Mesendoderm (in vitro differentiated cells): ENCODE data around the gene CCDC158.

Experiments
- DNase-seq: peaks from one replicate; pipeline ENCODE4 v3.0.0; 2013
- H2AK5ac ChIP-seq: 2 replicates; pipeline ENCODE4 v1.6.1; 2013; ENCODE audit warnings: low read length, inconsistent platforms
- H2BK120ac ChIP-seq: 2 replicates; pipeline ENCODE4 v1.6.1; 2013; ENCODE audit warnings: low read depth, mild to moderate bottlenecking, low read length, moderate library complexity, mixed read lengths
- H2BK15ac ChIP-seq: replicated peaks from 2 replicates; pipeline ENCODE4 v1.6.1; 2013; ENCODE audit warnings: low read depth, mild to moderate bottlenecking, moderate library complexity
- H2BK5ac ChIP-seq: 2 replicates; pipeline ENCODE4 v1.6.1; 2013; ENCODE audit warnings: low read length, inconsistent platforms
- H3K18ac ChIP-seq: 2 replicates; pipeline ENCODE4 v1.6.1; 2013; ENCODE audit warnings: mild to moderate bottlenecking, low read length, mixed read lengths
- H3K23ac ChIP-seq: one replicate; pipeline ENCODE4 v1.6.1; 2013; ENCODE audit warnings: low read length
- H3K27ac ChIP-seq: 2 replicates; pipeline ENCODE4 v1.5.1; 2013; ENCODE audit warnings: low read depth, mild to moderate bottlenecking, inconsistent platforms, low read length, moderate library complexity
- H3K27me3 ChIP-seq: 2 replicates; pipeline ENCODE4 v1.6.1; 2013; ENCODE audit warnings: low read length, control low read depth, mild to moderate bottlenecking, inconsistent platforms; ENCODE audit not compliant: insufficient read depth, poor library complexity
- H3K36me3 ChIP-seq: 2 replicates; pipeline ENCODE4 v1.6.1; 2013; ENCODE audit warnings: low read length, inconsistent platforms; ENCODE audit not compliant: control insufficient read depth, insufficient read depth
- H3K4ac ChIP-seq: one replicate; pipeline ENCODE4 v1.6.1; 2013; ENCODE audit warnings: low read depth, mild to moderate bottlenecking, low read length, moderate library complexity
- H3K4me1 ChIP-seq: 2 replicates; pipeline ENCODE4 v1.6.1; 2013; ENCODE audit warnings: low read depth, low read length, inconsistent platforms; ENCODE audit not compliant: control insufficient read depth
- H3K4me2 ChIP-seq: 2 replicates; pipeline ENCODE4 v1.6.1; 2013; ENCODE audit warnings: low read length
- H3K4me3 ChIP-seq: 2 replicates; pipeline ENCODE4 v1.5.1; 2013; ENCODE audit warnings: mild to moderate bottlenecking, low read length
- H3K56ac ChIP-seq: one replicate; pipeline ENCODE4 v1.6.1; 2013; ENCODE audit warnings: low read length
- H3K79me1 ChIP-seq: 2 replicates; pipeline ENCODE4 v1.6.1; 2013; ENCODE audit warnings: low read length, inconsistent platforms
- H3K79me2 ChIP-seq: 2 replicates; pipeline ENCODE4 v1.6.1; 2013; ENCODE audit warnings: mild to moderate bottlenecking, low read length; ENCODE audit not compliant: control insufficient read depth, insufficient read depth
- H3K9ac ChIP-seq: 2 replicates; pipeline ENCODE4 v1.6.1; 2013; ENCODE audit warnings: low read length, inconsistent platforms
- H4K5ac ChIP-seq: one replicate; pipeline ENCODE4 v1.6.1; 2013; ENCODE audit warnings: low read length
- H4K8ac ChIP-seq: one replicate; pipeline ENCODE4 v1.6.1; 2013; ENCODE audit warnings: low read depth, mild to moderate bottlenecking, control low read depth, low read length, moderate library complexity
- WGBS: extraction: QIAGEN DNeasy Blood & Tissue Kit; methylation state at CpG from one replicate; pipeline ENCODE4 v1.1.7; 2013; ENCODE audit warnings: low lambda C conversion rate, missing lambda C conversion rate; ENCODE audit not compliant: insufficient coverage; ENCODE audit errors: extremely low coverage; 5-methylcytosine and 5-hydroxymethylcytosine counted together

CCDC158 gene

DNA sequence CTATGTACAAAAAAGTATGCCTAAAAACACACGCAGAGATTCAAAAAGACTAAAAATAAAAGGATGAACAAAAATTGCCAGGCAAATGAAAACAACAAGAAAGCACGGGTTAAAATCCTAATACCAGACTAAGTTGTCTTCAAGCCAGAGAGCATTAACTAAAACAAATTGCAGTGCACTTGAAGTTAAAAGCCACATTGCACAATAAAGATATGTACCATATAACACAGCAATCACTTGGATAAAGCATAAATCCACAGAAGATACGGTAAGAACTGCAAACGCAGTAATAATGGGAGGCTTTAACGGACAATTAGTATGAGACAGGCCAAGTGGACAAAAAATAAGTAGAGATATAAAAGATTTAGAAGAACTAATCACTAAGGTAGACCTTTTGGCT lies 14.9 kb downstream of the CCDC158 start:
- H3K27me3 ChIP-seq = no peaks in the 10 kb centered on the region
- H3K79me1 ChIP-seq = no peaks in the 10 kb centered on the region
- no peaks in the 10 kb centered on the region for H3K36me3 ChIP-seq
- no peak overlapping the region for H2BK120ac ChIP-seq
- no peaks in the 10 kb centered on the region for H3K4me1 ChIP-seq
- no peak overlapping the region for H3K4me2 ChIP-seq
- H3K27ac ChIP-seq = no peak overlapping the region
- no peak overlapping the region for H3K18ac ChIP-seq
- H3K23ac ChIP-seq = no peak overlapping the region
- no peak overlapping the region for H4K8ac ChIP-seq
- no peak overlapping the region for H3K9ac ChIP-seq
- WGBS = no CpG with 5 or more reads among the region's 5 CpGs
- no peak overlapping the region for H3K4me3 ChIP-seq
- H3K56ac ChIP-seq = no peak overlapping the region
- no peak for DNase-seq
- no peak overlapping the region for H2AK5ac ChIP-seq
- no peak overlapping the region for H2BK5ac ChIP-seq
- H3K79me2 ChIP-seq = no peaks in the 10 kb centered on the region
- H4K5ac ChIP-seq = no peak overlapping the region
- no peak overlapping the region for H3K4ac ChIP-seq
- H2BK15ac ChIP-seq = no peak overlapping the region

DNA sequence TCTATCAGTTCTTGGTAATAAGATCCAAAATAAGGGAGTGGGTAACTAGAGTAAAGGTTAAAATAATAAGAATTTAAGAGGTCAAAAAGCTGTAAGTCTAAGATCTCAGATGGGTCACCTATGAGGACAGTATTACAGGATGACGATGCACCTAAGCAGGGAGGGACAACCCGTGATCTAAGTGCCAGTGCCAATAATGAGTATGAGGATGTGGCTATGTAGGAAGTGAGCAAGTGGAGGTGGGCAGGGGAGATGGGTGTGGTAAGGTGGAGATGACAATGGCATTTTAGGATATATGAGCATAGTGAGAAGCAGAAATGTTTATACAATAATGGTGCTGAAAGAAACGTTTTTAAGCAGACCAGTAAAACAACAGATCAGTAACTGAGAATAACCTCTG lies 19.3 kb downstream of the CCDC158 start:
- Histone ChIP-seq H3K4me1 (no peaks in the 10 kb centered on the region), H3K23ac (no peak overlapping the region), H3K9ac (no peak overlapping the region), H2BK15ac (no peak overlapping the region), H3K4ac (no peak overlapping the region), H3K36me3 (no peaks in the 10 kb centered on the region), H3K27ac (no peak overlapping the region), H3K18ac (no peak overlapping the region), H4K8ac (no peak overlapping the region), H2BK120ac (no peak overlapping the region), H2AK5ac (no peak overlapping the region), H4K5ac (no peak overlapping the region), H3K79me2 (no peaks in the 10 kb centered on the region), H3K4me2 (no peak overlapping the region), H3K4me3 (no peak overlapping the region), H3K27me3 (no peaks in the 10 kb centered on the region), H3K56ac (no peak overlapping the region), H3K79me1 (no peaks in the 10 kb centered on the region), H2BK5ac (no peak overlapping the region)
- no CpG with 5 or more reads among the region's 3 CpGs for WGBS
- no peak for DNase-seq

DNA sequence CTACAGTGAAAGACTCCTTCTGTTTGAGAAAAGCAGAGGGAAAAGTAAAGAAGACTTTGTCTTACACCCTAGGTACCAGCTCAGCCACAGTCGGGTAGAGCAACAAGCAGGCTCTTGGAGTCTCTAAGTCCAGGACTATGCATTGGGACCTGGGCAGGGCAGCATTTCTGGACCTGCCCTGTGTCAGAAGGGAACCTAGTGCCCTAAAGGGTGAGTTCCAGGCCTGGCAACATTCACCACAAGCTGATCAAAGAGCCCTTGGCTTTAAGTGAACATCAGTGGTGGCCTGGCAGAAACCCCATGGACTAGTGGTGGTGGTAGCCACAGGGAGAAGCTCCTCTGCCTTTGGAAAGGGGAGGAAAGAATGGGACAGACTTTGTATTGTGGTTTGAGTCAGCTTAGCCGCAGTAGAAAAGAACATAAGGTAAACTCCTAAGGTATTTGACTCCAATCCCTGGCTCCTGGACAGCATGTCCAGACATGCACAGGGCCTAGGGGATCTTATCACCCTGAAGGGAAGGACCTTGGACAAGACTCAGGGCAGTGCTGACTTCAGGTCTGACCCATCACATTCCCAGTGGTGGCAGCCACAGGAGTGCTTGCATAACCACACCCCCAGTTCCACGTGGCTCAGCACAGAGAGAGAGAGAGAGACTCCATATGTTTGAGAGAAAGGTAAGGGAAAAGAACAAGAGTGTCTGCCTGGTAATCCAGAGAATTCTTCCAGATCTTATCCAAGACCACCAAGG lies 32.6 kb downstream of the CCDC158 start:
- WGBS = no CpG with 5 or more reads among the region's 3 CpGs
- H2BK5ac ChIP-seq = no peak overlapping the region
- H3K9ac ChIP-seq = no peak overlapping the region
- H3K4me2 ChIP-seq = no peak overlapping the region
- H3K36me3 ChIP-seq = no peaks in the 10 kb centered on the region
- H3K79me1 ChIP-seq = no peaks in the 10 kb centered on the region
- H3K18ac ChIP-seq = no peak overlapping the region
- H4K5ac ChIP-seq = no peak overlapping the region
- DNase-seq = peak; percentile 22
- H2BK15ac ChIP-seq = no peak overlapping the region
- no peak overlapping the region for H2BK120ac ChIP-seq
- no peaks in the 10 kb centered on the region for H3K27me3 ChIP-seq
- H3K79me2 ChIP-seq = no peaks in the 10 kb centered on the region
- no peak overlapping the region for H3K4me3 ChIP-seq
- H3K56ac ChIP-seq = no peak overlapping the region
- peak overlapping the region; percentile 40 for H4K8ac ChIP-seq
- H3K4ac ChIP-seq = no peak overlapping the region
- H3K27ac ChIP-seq = no peak overlapping the region
- H2AK5ac ChIP-seq = no peak overlapping the region
- no peaks in the 10 kb centered on the region for H3K4me1 ChIP-seq
- H3K23ac ChIP-seq = no peak overlapping the region

DNA sequence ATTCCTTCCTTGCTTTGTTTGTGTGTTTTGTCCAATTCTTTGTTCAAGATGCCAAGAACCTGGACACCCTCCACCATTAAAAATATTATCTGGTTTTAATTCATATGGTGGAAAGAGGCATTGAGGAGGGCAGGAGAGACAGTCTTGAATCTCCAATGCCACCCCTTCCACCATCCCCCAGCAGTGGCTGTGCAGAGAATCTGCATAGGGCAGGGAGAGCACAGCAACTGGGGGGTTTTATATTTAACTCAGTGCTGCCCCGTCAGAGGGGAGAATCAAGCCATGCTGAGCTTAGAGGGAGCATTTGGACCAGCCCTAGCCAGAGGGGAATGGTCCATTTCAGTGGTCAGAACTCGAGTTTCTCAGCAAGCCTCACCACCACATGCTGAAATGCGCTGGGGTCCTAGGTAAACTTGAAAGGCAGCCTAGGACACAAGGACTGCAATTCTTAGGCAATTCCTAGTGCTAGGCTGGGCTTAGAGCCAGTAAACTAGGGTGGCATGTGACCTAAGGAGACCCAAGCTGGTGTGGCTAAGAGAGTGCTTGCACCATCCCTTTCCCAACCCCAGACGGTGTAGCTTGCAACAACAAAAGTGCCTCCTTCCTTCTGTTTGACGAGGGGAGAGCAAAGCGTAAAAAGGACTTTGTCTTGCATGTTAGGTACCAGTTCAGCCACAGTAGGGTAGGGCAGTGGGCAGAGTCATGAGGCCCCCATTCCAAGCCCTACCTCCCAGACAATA lies 34.2 kb downstream of the CCDC158 start:
- H3K9ac ChIP-seq = no peak overlapping the region
- H3K4ac ChIP-seq = no peak overlapping the region
- no peak overlapping the region for H3K56ac ChIP-seq
- H3K4me3 ChIP-seq = no peak overlapping the region
- no peaks in the 10 kb centered on the region for H3K79me2 ChIP-seq
- no peak overlapping the region for H3K27ac ChIP-seq
- DNase-seq = no peak
- no peaks in the 10 kb centered on the region for H3K36me3 ChIP-seq
- H2AK5ac ChIP-seq = no peak overlapping the region
- no peak overlapping the region for H2BK120ac ChIP-seq
- no peaks in the 10 kb centered on the region for H3K4me1 ChIP-seq
- WGBS = no CpG with 5 or more reads among the region's 6 CpGs
- no peak overlapping the region for H2BK15ac ChIP-seq
- no peaks in the 10 kb centered on the region for H3K27me3 ChIP-seq
- no peaks in the 10 kb centered on the region for H3K79me1 ChIP-seq
- H2BK5ac ChIP-seq = no peak overlapping the region
- no peak overlapping the region for H4K8ac ChIP-seq
- no peak overlapping the region for H4K5ac ChIP-seq
- H3K4me2 ChIP-seq = no peak overlapping the region
- no peak overlapping the region for H3K23ac ChIP-seq
- no peak overlapping the region for H3K18ac ChIP-seq

DNA sequence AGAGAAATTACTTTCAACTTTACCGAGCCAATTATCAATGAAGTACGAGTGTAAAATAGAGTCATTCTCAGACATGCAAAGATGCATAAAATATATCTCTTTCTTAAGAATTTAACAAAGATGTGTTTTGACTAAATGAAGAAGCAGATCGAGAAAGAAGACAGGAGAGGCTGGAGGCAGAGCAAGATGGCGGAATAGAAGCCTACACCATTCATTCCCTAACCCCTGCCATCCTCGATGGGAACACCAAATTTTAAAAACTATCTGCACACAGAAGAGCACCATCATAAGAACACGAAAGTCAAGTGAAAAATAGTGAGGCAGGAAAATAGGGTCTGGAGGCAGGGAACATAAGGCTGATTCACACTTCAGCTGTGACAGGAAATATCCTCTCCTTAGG lies 35.0 kb downstream of the CCDC158 start:
- H3K9ac ChIP-seq = no peak overlapping the region
- no peak overlapping the region for H3K4me2 ChIP-seq
- H2BK15ac ChIP-seq = no peak overlapping the region
- no peak overlapping the region for H3K23ac ChIP-seq
- no peak overlapping the region for H4K8ac ChIP-seq
- DNase-seq = no peak
- no peaks in the 10 kb centered on the region for H3K36me3 ChIP-seq
- no peaks in the 10 kb centered on the region for H3K79me2 ChIP-seq
- H2BK5ac ChIP-seq = no peak overlapping the region
- no peak overlapping the region for H2AK5ac ChIP-seq
- H4K5ac ChIP-seq = no peak overlapping the region
- H3K18ac ChIP-seq = no peak overlapping the region
- H3K79me1 ChIP-seq = no peaks in the 10 kb centered on the region
- no peak overlapping the region for H2BK120ac ChIP-seq
- no peak overlapping the region for H3K56ac ChIP-seq
- no CpG with 5 or more reads among the region's 6 CpGs for WGBS
- H3K27me3 ChIP-seq = no peaks in the 10 kb centered on the region
- no peaks in the 10 kb centered on the region for H3K4me1 ChIP-seq
- no peak overlapping the region for H3K27ac ChIP-seq
- no peak overlapping the region for H3K4me3 ChIP-seq
- H3K4ac ChIP-seq = no peak overlapping the region
